ENCODE results near the gene EMP2.
"Not testable (repeated sequence)": the region's sequence is repeated elsewhere in the genome, so short reads cannot be mapped to it uniquely, and the experiment has no call there.

EMP2 gene

GRCh38 chr16:10579965-10580882, at the start of gene EMP2:
TSS of gene EMP2 (minus strand) at chr16:10580598. CDS start at chr16:10547617, 32,981 bp downstream.
- DNase-seq (ENCODE audit: low read depth), result no peak

GRCh38 chr16:10629592-10629963, 49.2 kb upstream of the EMP2 start:
- DNase-seq (ENCODE audit: low read depth), result no peak

GRCh38 chr16:10625595-10626357, 45.4 kb upstream of the EMP2 start:
- DNase-seq (ENCODE audit: low read depth), result no peak

GRCh38 chr16:10624527-10624926, 44.1 kb upstream of the EMP2 start:
- no peak for DNase-seq (ENCODE audit: low read depth)

GRCh38 chr16:10623059-10623458, 42.7 kb upstream of the EMP2 start:
- DNase-seq (ENCODE audit: low read depth), result no peak

- no peak for DNase-seq (ENCODE audit: low read depth)
Observed at GRCh38 chr16:10622036-10622921, 41.9 kb upstream of the EMP2 start.

- not testable (repeated sequence) for DNase-seq (ENCODE audit: low read depth)
Observed at GRCh38 chr16:10621216-10621949, 41.0 kb upstream of the EMP2 start.

- no peak for DNase-seq (ENCODE audit: low read depth)
Observed at GRCh38 chr16:10620120-10620519, 39.7 kb upstream of the EMP2 start.

- no peak for DNase-seq (ENCODE audit: low read depth)
Observed at GRCh38 chr16:10619271-10619849, 39.0 kb upstream of the EMP2 start.

- DNase-seq (ENCODE audit: low read depth), result no peak
Observed at GRCh38 chr16:10618710-10619209, 38.4 kb upstream of the EMP2 start.

GRCh38 chr16:10617662-10618420, 37.4 kb upstream of the EMP2 start:
- no peak for DNase-seq (ENCODE audit: low read depth)

- peak; percentile 8 for DNase-seq (ENCODE audit: low read depth)
Observed at GRCh38 chr16:10616756-10617640, 36.6 kb upstream of the EMP2 start.

GRCh38 chr16:10616419-10616755, 36.0 kb upstream of the EMP2 start:
- DNase-seq (ENCODE audit: low read depth), result no peak

GRCh38 chr16:10614685-10615084, 34.3 kb upstream of the EMP2 start:
- DNase-seq (ENCODE audit: low read depth), result no peak

GRCh38 chr16:10613785-10614485, 33.5 kb upstream of the EMP2 start:
- no peak for DNase-seq (ENCODE audit: low read depth)

- no peak for DNase-seq (ENCODE audit: low read depth)
Observed at GRCh38 chr16:10612649-10613179, 32.3 kb upstream of the EMP2 start.

GRCh38 chr16:10611825-10612342, 31.5 kb upstream of the EMP2 start:
- no peak for DNase-seq (ENCODE audit: low read depth)
